Measurements from ENCODE around the gene SPRED3.

GRCh38 chr19:38417544-38418506 lies 29.3 kb downstream of the SPRED3 start:
- TF ChIP-seq CTCF (IDR thresholded peaks at IDR 0.05 in 4 of 5, conservative IDR thresholded peaks at IDR 0.05 in 1 of 5) (no peak), POLR2A (IDR thresholded peaks at IDR 0.05) (no peak)

Measured in gastrocnemius medialis (tissue), 4 donors.